Peyer's patch (tissue), 4 donors: Measurements from ENCODE around the gene LMF1.

Experiments used
- POLR2A ChIP-seq, 2 donors: fragments of 450-650 bp; IDR thresholded peaks; one replicate each; pipeline ENCODE4 v1.5.1; 2017; ENCODE audit warnings: antibody characterized with exemption in 2 of 2, mild to moderate bottlenecking in 2 of 2, moderate library complexity in 2 of 2
- TF ChIP-seq, protein P1 (sequence below), 6 experiments: fragments of 450-650 bp in 4 of 6; fragments of 200-600 bp in 2 of 6; sonication (generic) in 1 of 6; IDR thresholded peaks; one replicate each; pipeline ENCODE4 v1.5.1; 2017 to 2019; ENCODE audit warnings: antibody characterized with exemption in 6 of 6, mild to moderate bottlenecking in 3 of 6, moderate library complexity in 1 of 6

DNA sequence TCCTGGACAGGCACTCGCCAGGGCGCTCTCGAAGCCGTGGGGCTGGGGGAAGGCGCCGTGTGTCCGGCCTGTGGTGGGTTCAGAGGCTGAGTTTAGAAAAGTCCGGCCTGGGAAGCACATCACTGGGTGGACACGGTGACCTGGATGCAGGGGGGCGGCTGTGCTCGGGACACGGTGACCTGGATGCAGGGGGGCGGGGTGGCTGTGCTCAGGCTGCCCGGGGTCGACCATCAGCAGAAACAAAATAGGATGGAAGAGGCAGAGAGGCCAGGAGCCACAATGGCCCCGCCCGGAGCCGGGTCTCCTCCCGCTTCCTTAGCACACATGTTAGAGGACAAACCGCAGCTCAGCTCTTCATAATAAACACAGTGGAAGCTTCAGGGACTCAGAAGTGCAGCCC is 127.0 kb downstream of the LMF1 start:
- TF ChIP-seq, protein P1, sequence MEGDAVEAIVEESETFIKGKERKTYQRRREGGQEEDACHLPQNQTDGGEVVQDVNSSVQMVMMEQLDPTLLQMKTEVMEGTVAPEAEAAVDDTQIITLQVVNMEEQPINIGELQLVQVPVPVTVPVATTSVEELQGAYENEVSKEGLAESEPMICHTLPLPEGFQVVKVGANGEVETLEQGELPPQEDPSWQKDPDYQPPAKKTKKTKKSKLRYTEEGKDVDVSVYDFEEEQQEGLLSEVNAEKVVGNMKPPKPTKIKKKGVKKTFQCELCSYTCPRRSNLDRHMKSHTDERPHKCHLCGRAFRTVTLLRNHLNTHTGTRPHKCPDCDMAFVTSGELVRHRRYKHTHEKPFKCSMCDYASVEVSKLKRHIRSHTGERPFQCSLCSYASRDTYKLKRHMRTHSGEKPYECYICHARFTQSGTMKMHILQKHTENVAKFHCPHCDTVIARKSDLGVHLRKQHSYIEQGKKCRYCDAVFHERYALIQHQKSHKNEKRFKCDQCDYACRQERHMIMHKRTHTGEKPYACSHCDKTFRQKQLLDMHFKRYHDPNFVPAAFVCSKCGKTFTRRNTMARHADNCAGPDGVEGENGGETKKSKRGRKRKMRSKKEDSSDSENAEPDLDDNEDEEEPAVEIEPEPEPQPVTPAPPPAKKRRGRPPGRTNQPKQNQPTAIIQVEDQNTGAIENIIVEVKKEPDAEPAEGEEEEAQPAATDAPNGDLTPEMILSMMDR (IDR thresholded peaks at IDR 0.05): no peak
- TF ChIP-seq POLR2A (IDR thresholded peaks at IDR 0.05): no peak
